ENCODE data around the gene SCYL3. TPM values are rescaled to one million over a fixed set of nuclear protein-coding genes. Genes with fewer than 3 reads are reported as not detected.
"Not testable (repeated sequence)": the region's sequence is repeated elsewhere in the genome, so short reads cannot be mapped to it uniquely, and the experiment has no call there.

The SCYL3 gene
- total RNA-seq, 1 experiment from 2014 or later: 7.6 TPM

DNA sequence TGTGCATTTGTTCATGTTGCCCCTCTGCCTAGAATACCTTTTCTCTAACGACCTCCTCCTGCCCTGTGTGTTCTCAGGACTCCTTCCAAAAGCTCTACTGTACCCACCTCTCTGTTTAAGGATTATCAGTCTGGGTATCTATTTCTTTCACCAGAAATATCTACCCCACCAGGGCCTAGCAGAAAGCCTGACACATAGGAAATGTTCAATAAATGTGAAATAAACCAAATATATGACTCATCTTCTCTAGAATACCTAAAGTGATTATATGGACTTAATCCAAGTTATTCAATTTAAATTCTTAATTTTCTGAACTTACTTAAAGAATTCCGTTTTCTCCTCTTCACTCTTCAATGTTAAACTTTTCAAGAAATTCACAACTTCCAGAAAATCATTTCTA, 27.1 kb downstream of the SCYL3 start (continued):
- TF ChIP-seq, protein P1, sequence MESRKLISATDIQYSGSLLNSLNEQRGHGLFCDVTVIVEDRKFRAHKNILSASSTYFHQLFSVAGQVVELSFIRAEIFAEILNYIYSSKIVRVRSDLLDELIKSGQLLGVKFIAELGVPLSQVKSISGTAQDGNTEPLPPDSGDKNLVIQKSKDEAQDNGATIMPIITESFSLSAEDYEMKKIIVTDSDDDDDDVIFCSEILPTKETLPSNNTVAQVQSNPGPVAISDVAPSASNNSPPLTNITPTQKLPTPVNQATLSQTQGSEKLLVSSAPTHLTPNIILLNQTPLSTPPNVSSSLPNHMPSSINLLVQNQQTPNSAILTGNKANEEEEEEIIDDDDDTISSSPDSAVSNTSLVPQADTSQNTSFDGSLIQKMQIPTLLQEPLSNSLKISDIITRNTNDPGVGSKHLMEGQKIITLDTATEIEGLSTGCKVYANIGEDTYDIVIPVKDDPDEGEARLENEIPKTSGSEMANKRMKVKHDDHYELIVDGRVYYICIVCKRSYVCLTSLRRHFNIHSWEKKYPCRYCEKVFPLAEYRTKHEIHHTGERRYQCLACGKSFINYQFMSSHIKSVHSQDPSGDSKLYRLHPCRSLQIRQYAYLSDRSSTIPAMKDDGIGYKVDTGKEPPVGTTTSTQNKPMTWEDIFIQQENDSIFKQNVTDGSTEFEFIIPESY (IDR thresholded peaks at IDR 0.05; ENCODE audit: extremely low read depth, insufficient replicate concordance, low read length): no peak
- TF ChIP-seq POLR2AphosphoS5 (IDR thresholded peaks at IDR 0.05; ENCODE audit: low read depth, low read length) (no peak), ZNF274 (IDR thresholded peaks at IDR 0.05; ENCODE audit: low read depth, low read length) (no peak), JUND (IDR thresholded peaks at IDR 0.05) (no peak), CBX3 (IDR thresholded peaks at IDR 0.05; ENCODE audit: low read depth) (no peak), EZH2phosphoT487 (IDR thresholded peaks at IDR 0.05; ENCODE audit: borderline replicate concordance) (no peak)
- TF ChIP-seq, protein P2, sequence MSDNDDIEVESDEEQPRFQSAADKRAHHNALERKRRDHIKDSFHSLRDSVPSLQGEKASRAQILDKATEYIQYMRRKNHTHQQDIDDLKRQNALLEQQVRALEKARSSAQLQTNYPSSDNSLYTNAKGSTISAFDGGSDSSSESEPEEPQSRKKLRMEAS (IDR thresholded peaks at IDR 0.05): no peak

DNA sequence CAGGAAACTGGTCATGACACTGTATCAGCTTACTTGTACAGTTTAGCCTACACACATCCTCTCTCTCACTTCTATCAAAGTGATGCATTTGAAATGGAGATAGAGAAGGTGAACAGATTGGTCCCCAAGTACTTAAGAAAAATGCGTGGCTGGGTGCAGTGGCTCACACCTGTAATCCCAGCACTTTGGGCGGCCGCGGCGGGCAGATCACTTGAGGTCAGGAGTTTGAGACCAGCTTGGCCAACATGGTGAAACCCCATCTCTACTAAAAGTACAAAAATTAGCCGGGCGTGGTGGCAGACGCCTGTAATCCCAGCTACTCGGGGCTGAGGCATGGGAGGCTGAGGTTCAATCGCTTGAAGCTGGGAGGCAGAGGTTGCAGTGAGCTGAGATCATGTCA, 29.2 kb downstream of the SCYL3 start:
- not testable (repeated sequence) for H3K9me2 ChIP-seq (ENCODE audit: insufficient read depth)

More for the DNA sequence above, 29.2 kb downstream of the SCYL3 start:
- H3K79me2 ChIP-seq (ENCODE audit: insufficient read depth, low read length); POLR2A ChIA-PET; H3K4me2 ChIP-seq (ENCODE audit: low read length); H3K27me3 ChIP-seq (ENCODE audit: insufficient read depth, low read length); H3K9me3 ChIP-seq (ENCODE audit: control insufficient read depth in 1 of 2, insufficient read depth in 1 of 2, low read depth in 1 of 2, low read length in 2 of 2); H3K27ac ChIP-seq (ENCODE audit: low read depth, low read length); H4K20me1 ChIP-seq (ENCODE audit: insufficient read depth); H3K9ac ChIP-seq (ENCODE audit: low read length); DNase-seq (ENCODE audit: low read depth, low spot score); H3K4me1 ChIP-seq (ENCODE audit: control insufficient read depth in 1 of 2, insufficient read depth in 2 of 2, low read length in 2 of 2); RAD21 ChIA-PET (ENCODE audit: low non-redundant PET in 1 of 2, low total read pairs in 2 of 2, uncharacterized antibody in 2 of 2, unreplicated experiment in 2 of 2); H3K4me3 ChIP-seq (replicated peaks in 1 of 2; ENCODE audit: low read depth in 1 of 2, low read length in 2 of 2); ATAC-seq; CTCF ChIA-PET; intact Hi-C loops (cut with micrococcal nuclease); H2AFZ ChIP-seq (ENCODE audit: low read depth, low read length, poor library complexity, severe bottlenecking); BruUV-seq (replicated peaks): not testable (repeated sequence)
- peaks cover 41 to 56% of the 10 kb centered on the region in 2 experiments for H3K36me3 ChIP-seq (ENCODE audit: control insufficient read depth in 1 of 2, insufficient read depth in 2 of 2, low read length in 2 of 2)
